Raji (cell line): ENCODE measurements around the gene VIPR2.

Experiments used
- POLR2A ChIP-seq: IDR thresholded peaks from 2 replicates; pipeline ENCODE4 v1.6.1; 2011; ENCODE audit warnings: low read depth, low read length, control low read depth; ENCODE audit not compliant: insufficient read depth

Gene VIPR2

DNA sequence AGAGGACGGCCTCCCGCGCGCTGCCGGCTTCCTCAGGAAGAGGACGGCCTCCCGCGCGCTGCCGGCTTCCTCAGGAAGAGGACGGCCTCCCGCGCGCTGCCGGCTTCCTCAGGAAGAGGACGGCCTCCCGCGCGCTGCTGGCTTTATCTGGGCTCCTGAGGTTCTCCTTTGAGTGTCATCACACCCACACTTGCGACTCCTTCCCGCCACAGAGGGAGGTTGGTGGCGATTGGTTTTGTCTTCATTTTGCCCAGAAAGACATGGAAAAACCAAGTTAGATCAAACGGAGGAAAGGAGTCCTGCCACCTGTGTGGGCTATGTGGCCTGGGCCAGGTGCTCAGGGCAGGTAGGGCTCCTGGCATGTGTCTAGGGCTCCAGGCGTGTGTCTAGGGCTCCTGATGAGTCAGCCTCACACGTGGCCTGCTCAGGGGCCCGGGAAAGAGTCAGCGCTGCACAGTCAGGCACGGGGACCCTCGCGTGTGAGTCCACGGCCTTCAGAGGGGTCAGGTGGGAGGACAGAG, 138.0 kb downstream of the VIPR2 start:
- TF ChIP-seq POLR2A: no peak

DNA sequence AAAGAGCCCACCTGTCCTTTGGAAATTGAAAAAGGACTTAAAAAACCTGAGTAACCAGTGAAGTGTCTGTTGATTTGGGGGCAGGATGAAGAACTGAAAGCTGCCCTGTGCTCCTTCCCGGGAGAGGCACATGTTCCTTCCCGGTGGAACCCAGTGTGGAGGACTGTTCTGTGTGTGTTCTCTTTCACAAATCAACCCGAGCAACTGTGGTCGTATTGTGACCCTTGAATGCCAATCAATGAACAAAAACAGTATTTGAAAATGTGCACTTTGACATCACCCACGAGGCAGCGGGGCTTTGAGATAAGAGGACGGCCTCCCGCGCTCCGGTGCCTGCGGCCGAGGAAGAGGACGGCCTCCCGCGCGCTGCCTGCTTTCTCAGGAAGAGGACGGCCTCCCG, 139.0 kb downstream of the VIPR2 start:
- TF ChIP-seq POLR2A: no peak

DNA sequence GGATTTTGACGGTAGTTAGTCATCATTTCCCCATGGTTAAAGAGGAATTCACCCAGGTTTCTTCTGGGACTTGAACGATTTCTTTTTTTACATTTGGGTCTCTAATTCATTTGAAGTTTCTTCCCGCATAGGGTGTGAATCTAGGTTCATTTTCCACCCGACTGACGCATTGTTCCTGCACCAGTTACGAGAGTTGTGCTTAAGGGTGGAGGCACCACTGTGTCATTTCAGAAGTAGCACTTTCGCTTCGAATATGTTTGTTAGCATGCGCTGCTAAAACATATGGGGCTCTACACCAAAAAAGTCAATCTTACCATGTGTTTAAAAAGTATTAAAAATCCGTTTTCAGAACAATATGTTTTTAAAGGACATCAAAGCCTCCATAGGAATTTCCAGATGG, 140.3 kb downstream of the VIPR2 start:
- no peak for TF ChIP-seq POLR2A

DNA sequence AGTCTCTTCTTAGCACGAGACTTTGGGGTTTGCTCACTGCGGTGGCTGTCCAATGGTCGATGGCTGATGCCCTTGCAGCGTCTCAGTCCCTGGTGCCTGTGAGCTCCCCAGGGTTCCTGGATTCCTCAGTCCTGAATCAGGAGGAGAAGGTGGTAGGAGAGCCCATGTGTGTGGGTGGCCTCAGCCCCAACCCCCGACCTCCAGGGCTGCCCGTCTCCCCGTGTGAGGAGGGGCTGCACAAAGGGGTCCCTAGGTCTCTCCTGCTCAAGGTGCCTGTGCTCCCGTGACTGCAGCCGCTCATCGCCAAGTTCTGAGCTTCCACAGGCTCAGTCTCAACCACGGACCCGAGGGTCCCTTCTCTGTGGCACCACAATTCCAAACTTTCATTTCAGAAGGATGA, 142.9 kb downstream of the VIPR2 start:
- TF ChIP-seq POLR2A: no peak

DNA sequence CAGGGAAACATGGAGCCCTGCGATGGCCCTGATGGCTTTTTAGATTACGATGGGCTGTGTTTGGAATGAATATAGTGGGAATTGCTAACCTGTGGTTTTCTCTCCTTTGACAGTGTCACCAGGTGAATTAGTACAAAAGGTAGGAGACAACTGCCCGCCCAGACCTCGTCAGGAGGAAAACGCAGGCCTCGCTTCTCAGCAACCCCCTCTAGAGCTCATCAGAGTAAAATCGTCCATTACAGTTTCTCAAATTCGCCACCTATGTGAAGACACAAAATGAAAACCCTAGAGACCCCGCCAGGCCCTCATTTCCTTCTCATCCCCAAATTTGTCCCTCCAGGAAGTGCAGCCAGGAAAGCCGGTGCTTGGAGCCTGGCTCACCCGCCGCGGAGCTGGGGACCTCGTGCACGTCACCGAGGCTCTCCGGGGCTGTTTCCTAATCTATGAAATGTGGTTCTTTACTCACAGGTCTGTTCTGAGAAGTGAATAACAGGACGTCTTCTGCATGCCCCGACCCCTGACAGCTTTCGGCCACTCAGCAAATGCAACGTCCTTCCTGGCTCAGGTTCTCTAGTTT, 143.7 kb downstream of the VIPR2 start:
- no peak for TF ChIP-seq POLR2A

DNA sequence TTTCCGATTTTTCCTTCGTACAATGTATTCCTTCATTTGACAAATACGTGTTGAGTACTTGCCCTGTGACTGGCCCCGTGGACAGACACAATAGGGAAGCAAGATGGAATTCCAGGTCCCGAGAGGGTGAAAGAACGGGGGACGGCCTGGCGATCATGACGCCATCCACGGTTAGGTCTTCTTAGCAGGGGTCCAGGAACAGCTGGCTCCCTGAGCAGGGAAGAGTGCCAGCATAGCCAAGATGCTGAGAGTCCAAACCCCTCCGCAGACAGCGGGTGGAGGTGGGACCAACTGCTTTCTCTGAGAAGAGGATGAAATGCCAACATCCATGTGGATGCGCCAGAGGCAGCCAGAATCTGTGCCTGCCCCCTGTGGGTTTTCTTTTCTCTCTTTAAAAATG, 144.6 kb downstream of the VIPR2 start:
- TF ChIP-seq POLR2A: no peak

DNA sequence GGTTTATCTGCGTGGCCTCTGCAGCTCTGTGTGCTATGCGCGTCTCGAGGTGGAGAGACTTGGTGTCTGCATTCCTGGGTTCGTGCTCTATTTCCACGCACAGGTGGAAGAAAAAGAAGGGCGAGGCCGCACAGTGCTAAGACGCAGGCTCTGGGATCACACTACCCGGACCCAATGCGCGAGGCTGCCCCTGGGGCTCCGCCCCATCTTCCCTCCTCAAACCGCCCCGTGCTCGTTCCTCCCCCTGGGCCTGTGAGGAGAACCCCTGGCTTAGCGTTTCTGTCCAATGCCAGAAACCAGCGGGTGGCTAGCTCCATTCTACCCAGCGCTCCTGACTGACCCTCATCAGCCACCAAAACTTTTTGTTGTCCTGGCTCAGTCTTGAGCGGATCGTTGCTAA, 145.2 kb downstream of the VIPR2 start:
- no peak for TF ChIP-seq POLR2A

DNA sequence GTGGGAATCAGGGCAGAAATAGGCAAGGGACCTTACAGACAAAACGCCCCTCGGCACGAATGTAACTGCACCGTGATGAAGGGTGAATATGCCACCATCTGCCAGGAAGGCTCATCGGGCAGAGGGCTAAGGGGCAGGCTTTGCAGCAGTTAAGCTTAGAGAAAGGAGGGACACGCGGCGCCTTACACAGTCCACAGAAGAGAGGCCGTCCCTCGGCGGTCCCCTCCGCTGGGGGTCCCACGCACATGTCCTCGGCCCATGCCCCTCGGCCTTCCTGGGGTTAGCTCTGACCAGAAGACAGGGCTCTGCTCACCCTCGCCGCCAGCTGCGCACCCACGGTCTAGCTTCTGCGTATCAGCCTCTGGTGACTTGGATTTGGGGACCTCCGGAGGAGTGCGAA, 147.2 kb downstream of the VIPR2 start:
- no peak for TF ChIP-seq POLR2A

DNA sequence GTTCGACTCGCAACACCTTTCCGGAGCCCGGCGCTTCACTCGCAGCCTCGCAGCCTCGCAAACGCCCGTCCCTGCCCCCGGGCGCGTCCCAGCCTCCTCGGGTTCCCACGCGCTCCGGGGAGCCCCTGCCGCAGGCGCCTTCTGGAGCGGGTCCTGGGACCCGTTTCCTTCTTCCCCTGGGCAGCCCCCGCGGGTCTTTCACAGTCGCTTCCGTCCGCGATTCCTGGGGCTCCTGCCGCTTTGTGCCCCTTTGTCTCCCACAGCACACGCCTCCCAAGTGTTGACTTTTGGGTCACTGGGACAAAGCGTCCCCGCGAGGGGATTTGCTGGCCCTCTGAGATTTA, 147.6 kb downstream of the VIPR2 start:
- no peak for TF ChIP-seq POLR2A

DNA sequence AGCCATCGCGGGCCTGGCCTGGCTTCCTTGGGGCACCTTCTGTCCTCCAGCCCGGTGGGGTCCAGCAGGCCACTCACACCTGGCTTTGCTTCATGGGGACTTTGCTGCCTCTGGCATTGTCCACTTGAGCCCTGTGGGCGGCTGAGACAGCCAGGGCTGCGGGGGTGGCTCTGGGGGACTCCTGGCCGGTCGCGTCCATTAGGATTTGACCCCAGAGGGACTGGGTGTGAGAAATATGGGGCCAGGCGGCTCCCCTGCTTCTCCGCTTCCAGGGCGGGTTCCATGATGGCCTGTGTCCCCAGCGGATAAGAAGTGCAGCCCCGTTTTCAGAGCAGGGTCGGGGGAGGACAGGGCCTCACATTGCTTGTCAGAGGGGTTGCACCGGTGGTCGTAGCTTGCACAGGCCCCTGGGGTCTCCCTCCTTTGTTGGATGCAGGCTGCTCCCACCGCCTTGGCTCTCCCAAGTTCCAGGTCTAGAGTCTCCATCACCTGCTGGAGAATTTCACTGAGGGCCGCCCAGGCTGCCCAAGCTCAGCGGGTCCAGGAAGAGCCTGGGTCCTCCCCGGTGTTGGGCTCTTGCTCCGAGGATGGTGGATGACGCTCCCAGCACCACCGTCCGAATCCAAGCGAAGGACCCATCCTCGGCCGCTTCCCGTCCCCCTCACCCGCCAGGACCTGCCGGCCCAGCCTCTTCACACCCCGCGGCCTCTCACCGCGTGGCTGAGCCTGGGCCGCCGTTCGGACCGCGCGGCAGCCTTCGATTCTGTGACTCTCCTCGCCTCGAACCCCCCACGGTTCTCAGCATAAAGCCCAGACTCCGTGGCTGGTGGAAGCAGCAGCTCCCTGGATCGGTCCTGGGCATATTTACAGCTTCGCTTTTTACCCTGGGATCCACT, 148.2 kb downstream of the VIPR2 start:
- no peak for TF ChIP-seq POLR2A

DNA sequence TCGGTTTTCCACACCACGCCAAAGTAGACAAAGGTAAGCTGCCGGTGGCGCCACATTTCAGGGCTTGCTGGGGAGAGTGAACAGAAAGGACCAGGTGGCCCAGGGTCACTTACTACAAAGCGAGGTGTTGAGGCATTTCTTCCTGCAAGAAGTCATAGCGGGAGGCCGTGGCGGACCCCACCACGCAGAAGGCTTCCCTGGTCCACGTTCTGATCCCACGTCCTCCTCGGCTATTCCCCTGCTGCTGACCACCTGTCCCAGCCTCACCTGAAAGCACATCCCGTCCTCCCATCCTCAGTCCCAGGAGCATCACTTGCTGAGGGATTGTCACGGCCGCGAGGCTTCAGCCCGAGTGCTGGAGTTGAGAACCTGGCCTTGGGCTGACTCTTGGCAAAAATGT, 149.2 kb downstream of the VIPR2 start:
- TF ChIP-seq POLR2A: no peak

DNA sequence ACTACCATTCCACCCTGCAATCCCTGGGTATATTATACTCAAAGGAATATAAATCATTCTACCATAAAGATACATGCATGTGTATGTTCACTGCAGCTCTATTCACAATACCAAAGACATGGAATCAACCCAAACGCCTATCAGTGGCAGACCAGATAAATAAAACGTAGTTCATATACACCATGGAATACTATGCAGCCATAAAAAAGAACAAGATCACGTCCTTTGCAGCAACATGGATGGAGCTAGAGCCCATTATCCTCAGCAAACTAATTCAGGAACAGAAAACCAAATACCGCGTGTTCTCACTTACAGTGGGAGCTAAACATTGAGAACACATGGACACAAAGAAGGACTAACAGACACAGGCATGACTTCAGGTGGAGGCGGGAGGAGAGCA, 150.0 kb downstream of the VIPR2 start:
- TF ChIP-seq POLR2A: no peak

DNA sequence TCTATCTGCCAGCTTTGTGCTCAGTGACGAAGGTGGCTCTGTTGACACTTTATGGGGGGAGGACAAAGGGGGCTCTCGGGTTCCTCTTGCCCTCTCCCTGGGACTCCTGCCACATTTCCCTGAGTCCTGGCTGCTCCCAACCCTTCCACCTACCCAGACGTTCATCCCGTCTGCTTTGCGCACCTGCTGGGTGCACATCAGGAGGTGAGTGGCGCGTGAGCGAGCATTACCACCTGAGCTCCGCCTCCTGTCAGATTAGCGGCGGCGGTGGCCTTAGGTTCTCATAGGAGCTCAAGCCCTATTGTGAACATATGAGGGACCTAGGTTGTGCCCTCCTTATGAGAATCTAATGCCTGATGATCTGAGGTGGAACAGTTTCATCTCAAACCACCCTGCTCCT, 151.1 kb downstream of the VIPR2 start:
- TF ChIP-seq POLR2A: no peak

DNA sequence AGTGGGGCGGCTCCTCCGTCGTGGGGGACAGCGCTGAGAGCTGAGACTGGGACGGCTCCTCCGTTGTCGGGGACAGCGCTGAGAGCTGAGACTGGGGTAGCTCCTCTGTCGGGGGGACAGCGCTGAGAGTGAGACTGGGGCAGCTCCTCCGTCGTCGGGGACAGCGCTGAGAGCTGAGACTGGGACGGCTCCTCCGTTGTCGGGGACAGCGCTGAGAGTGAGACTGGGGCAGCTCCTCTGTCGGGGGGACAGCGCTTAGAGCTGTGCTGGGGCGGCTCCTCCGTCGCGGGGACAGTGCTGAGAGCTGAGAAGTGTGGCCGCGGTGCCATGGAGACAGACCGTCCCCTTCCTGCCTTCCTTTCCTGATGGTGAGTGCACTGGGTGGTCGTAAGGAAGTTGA, 151.9 kb downstream of the VIPR2 start:
- TF ChIP-seq POLR2A: no peak

DNA sequence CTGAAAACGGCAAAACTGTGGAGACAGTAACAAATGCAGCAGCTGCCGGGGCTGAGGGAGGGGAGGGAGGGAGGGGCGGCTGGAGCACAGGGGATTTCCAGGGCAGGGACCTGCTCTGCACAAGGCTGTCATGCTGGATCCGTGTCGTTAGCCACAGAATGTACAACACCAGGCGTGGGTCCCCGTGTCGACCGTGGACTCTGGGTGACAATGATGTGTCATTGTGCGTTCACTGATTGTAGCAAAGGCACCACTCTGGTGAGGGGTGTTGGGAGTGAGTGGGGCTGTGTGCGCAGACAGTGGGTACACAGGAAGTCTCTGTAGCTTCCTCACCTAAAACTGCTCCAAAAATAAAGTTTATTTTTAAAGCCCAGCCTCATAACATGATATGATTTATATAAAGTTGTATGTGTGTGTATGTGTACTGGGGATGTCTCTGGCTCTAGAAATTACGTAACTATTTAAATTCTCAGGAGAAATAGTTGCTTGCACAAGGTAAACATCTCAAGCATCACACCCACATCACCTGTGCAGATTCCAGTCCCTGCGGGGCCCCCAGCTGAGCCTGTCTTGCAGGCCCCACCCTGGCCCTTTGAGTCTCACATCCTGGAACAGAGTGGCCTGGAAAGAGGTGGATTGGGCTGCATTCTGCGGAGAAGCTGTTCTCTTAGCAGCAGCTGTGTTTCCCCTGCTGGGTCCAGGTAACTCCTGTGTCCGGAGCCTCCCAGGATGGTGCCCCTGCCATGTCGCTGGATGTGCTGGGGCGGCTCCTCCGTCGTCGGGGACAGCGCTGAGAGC, 152.6 kb downstream of the VIPR2 start:
- TF ChIP-seq POLR2A: no peak

DNA sequence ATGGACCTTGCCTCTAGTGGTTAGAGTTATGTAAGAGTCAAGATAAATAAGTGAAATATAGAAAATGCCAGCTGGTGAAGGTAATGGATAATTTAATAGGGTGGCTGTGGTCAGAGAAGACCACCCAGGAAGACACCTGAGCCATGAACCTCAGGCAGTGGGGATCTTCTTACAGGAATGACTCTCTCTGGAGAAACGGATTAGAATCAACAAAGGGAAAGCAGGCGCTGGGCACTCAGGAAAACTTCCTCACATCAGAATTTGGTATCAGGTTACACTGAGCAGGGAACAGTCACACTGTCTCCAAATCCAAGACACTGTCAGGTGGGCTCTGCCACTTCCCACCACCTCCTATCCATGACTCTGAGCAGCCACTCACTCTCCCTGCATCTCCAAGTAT, 155.7 kb downstream of the VIPR2 start:
- TF ChIP-seq POLR2A: no peak
